GM18909 (cell line): ENCODE results near the gene FCER1G.

ENCODE experiments used
- ATAC-seq: cut with Tn5 transposase; IDR thresholded peaks from one replicate; pipeline ENCODE4 v1.9.1; 2021; ENCODE audit warnings: mild to moderate bottlenecking; ENCODE audit not compliant: unreplicated experiment, poor library complexity

FCER1G gene

GRCh38 chr1:161258439-161259344 lies 43.6 kb downstream of the FCER1G start, which contains the start of gene PCP4L1:
PCP4L1 (plus strand) TSS chr1:161258745; CDS start chr1:161258975, 230 bp downstream.
- no peak for ATAC-seq

- ATAC-seq = no peak
Measured at GRCh38 chr1:161259345-161259702, 44.2 kb downstream of the FCER1G start.

GRCh38 chr1:161259765-161260164 lies 44.7 kb downstream of the FCER1G start:
- no peak for ATAC-seq

- peak; percentile 23 for ATAC-seq
Measured at GRCh38 chr1:161260376-161261260, 45.5 kb downstream of the FCER1G start.

GRCh38 chr1:161261261-161262235 lies 46.5 kb downstream of the FCER1G start:
- peak; percentile 51 for ATAC-seq

- no peak for ATAC-seq
Measured at GRCh38 chr1:161265305-161265704, 50.2 kb downstream of the FCER1G start.

GRCh38 chr1:161266202-161266601 lies 51.1 kb downstream of the FCER1G start:
- ATAC-seq = no peak

- no peak for ATAC-seq
Measured at GRCh38 chr1:161266836-161267235, 51.7 kb downstream of the FCER1G start.

- ATAC-seq = no peak
Measured at GRCh38 chr1:161267321-161267720, 52.2 kb downstream of the FCER1G start.
